OCI-LY1 (cell line): Measurements from ENCODE around the gene CDH13.

Experiments
- CTCF ChIP-seq: fragments of 200-600 bp; sonication (generic), shearing (Covaris generic); IDR thresholded peaks from 2 replicates; pipeline ENCODE4 v1.5.1; 2017; ENCODE audit warnings: mild to moderate bottlenecking, antibody characterized with exemption, low read length, moderate library complexity, mixed read lengths
- EZH2 ChIP-seq: fragments of 200-600 bp; sonication (generic), shearing (Covaris generic); IDR thresholded peaks from 2 replicates; pipeline ENCODE4 v1.8.0; 2017; ENCODE audit warnings: borderline replicate concordance, mixed run types, mild to moderate bottlenecking, antibody characterized with exemption, low read length, moderate library complexity, mixed read lengths

- TF ChIP-seq CTCF = no peak
- no peak for TF ChIP-seq EZH2
Measured at GRCh38 chr16:83164816-83165215, 538.0 kb downstream of the CDH13 start.
